Gastrocnemius medialis (tissue), 4 donors: ENCODE data around the gene ACOD1. TPM values are rescaled to one million over a fixed set of nuclear protein-coding genes. Genes with fewer than 3 reads are reported as not detected.
"Not testable (repeated sequence)": the region's sequence is repeated elsewhere in the genome, so short reads cannot be mapped to it uniquely, and the experiment has no call there.

Experiments
- ATAC-seq, 2 donors: fragments of 150-250 bp; one replicate each; pipeline ENCODE4 v1.9.1; 2016
- DNase-seq, 2 donors: peaks; one replicate each; pipeline ENCODE4 v3.0.0-alpha.2; 2019
- H3K27ac ChIP-seq, 4 donors: fragments of 200-600 bp; sonication (generic); 1 replicate in 1 of 4; 2 replicates in 3 of 4; pipeline ENCODE4 v1.5.1; 2016 to 2018; ENCODE audit warnings: mild to moderate bottlenecking in 2 of 4, moderate library complexity in 1 of 4
- H3K27me3 ChIP-seq, 3 donors: fragments of 200-600 bp; sonication (generic) in 2 of 3; 1 replicate in 1 of 3; 2 replicates in 2 of 3; pipeline versions ENCODE4 v1.5.1 to v1.6.0; 2016 to 2019; ENCODE audit warnings: mild to moderate bottlenecking in 1 of 3, moderate library complexity in 1 of 3
- H3K36me3 ChIP-seq, 2 donors: fragments of 200-600 bp; sonication (generic) in 1 of 2; one replicate each; pipeline ENCODE4 v1.5.1; 2017 to 2018
- H3K4me1 ChIP-seq, 2 donors: fragments of 200-600 bp; sonication (generic) in 1 of 2; one replicate each; pipeline ENCODE4 v1.5.1; 2016 to 2017; ENCODE audit warnings: mild to moderate bottlenecking in 2 of 2
- H3K4me3 ChIP-seq, 4 donors: fragments of 200-600 bp; sonication (generic) in 3 of 4; 1 replicate in 1 of 4; 2 replicates in 3 of 4; pipeline ENCODE4 v1.5.1; 2016 to 2019; ENCODE audit warnings: mild to moderate bottlenecking in 2 of 4
- H3K9me3 ChIP-seq, 3 donors: fragments of 200-600 bp; sonication (generic) in 2 of 3; 1 replicate in 1 of 3; 2 replicates in 2 of 3; pipeline ENCODE4 v1.5.1; 2016 to 2019
- POLR2A ChIP-seq, 2 donors: fragments of 450-650 bp; IDR thresholded peaks; one replicate each; pipeline ENCODE4 v1.6.1; 2017; ENCODE audit warnings: antibody characterized with exemption in 2 of 2, mild to moderate bottlenecking in 2 of 2, moderate library complexity in 2 of 2
- in situ Hi-C, 4 donors: fragments of 200-750 bp; cut with MboI; loops; one replicate each; pipeline versions ENCODE4 v1.15.0 to v1.8.0; 2017; ENCODE audit warnings: low sequenced_read_pairs in 4 of 4
- intact Hi-C: fragments of 100-400 bp; cut with DNase I; formaldehyde crosslinking; loops from one replicate; pipeline ENCODE4 v1.15.1; 2023; ENCODE audit warnings: low total_unique reads
- total RNA-seq, 4 donors: library from RNA; depleted of rRNA; stranded (reverse); fragments of >200 nt; gene quantifications; one replicate each; pipeline versions ENCODE4 v1.1.0 to v1.2.3, GENCODE V29; 2016
- TF ChIP-seq, protein P1 (sequence below), 5 experiments: fragments of 450-650 bp in 3 of 5; fragments of 200-600 bp in 2 of 5; sonication (generic) in 2 of 5; IDR thresholded peaks in 4 of 5; conservative IDR thresholded peaks in 1 of 5; 1 replicate in 4 of 5; 2 replicates in 1 of 5; pipeline ENCODE4 v1.5.1; 2016 to 2019; ENCODE audit warnings: antibody characterized with exemption in 5 of 5, mild to moderate bottlenecking in 3 of 5, moderate library complexity in 3 of 5

Gene ACOD1
- not detected for total RNA-seq

GRCh38 chr13:76948149-76948548 lies at the start of gene ACOD1:
ACOD1 (plus strand) TSS chr13:76948511; CDS start chr13:76948559, 48 bp downstream.
- in situ Hi-C loops (no loop called here), intact Hi-C loops (no loop called here)
- Histone ChIP-seq H3K27ac (no peak within 1 kb of the TSS), H3K4me3 (no peak within 1 kb of the TSS), H3K9me3 (no peaks in the 10 kb centered on the region), H3K36me3 (no peaks in the 10 kb centered on the region), H3K4me1 (no peaks in the 10 kb centered on the region), H3K27me3 (no peaks in the 10 kb centered on the region)
- ATAC-seq (no peak), DNase-seq (no peak)
- TF ChIP-seq POLR2A (IDR thresholded peaks at IDR 0.05): no peak
- TF ChIP-seq, protein P1, sequence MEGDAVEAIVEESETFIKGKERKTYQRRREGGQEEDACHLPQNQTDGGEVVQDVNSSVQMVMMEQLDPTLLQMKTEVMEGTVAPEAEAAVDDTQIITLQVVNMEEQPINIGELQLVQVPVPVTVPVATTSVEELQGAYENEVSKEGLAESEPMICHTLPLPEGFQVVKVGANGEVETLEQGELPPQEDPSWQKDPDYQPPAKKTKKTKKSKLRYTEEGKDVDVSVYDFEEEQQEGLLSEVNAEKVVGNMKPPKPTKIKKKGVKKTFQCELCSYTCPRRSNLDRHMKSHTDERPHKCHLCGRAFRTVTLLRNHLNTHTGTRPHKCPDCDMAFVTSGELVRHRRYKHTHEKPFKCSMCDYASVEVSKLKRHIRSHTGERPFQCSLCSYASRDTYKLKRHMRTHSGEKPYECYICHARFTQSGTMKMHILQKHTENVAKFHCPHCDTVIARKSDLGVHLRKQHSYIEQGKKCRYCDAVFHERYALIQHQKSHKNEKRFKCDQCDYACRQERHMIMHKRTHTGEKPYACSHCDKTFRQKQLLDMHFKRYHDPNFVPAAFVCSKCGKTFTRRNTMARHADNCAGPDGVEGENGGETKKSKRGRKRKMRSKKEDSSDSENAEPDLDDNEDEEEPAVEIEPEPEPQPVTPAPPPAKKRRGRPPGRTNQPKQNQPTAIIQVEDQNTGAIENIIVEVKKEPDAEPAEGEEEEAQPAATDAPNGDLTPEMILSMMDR (IDR thresholded peaks at IDR 0.05 in 4 of 5, conservative IDR thresholded peaks at IDR 0.05 in 1 of 5): no peak

DNA sequence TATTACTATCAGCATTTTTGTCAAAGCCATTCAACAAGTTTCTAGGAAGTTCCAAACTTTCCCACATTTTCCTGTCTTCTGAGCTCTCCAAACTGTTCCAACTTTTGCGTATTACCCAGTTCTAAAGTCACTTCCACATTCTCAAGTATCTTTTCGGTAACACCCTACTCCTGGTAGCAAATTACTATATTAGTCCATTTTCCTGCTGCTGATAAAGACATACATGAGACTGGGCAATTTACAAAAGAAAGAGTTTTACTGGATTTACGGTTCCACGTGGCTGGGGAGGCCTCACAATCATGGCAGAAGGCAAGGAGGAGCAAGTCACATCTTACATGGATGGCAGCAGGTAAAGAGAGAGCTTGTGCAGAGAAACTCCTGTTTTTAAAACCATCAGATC lies 49.2 kb upstream of the ACOD1 start:
- H3K36me3 ChIP-seq, H3K27ac ChIP-seq, in situ Hi-C loops, H3K9me3 ChIP-seq, H3K27me3 ChIP-seq, DNase-seq, ATAC-seq, H3K4me1 ChIP-seq, H3K4me3 ChIP-seq: not testable (repeated sequence)
- intact Hi-C loops: loop anchor here (10.0 kb wide), 1 partner anchor 614 kb away; no protein-coding TSS in a partner anchor

GRCh38 chr13:76903544-76904162 lies 44.7 kb upstream of the ACOD1 start:
- in situ Hi-C loops: loop anchor here (5.0 to 25.0 kb wide), 6 partner anchors 239 to 1216 kb away; no protein-coding TSS in a partner anchor

GRCh38 chr13:76904507-76904906 lies 43.8 kb upstream of the ACOD1 start:
- DNase-seq: no peak
- H3K36me3 ChIP-seq: no peaks in the 10 kb centered on the region
- H3K4me3 ChIP-seq: no peak overlapping the region
- TF ChIP-seq, protein P1 (IDR thresholded peaks at IDR 0.05 in 4 of 5, conservative IDR thresholded peaks at IDR 0.05 in 1 of 5): no peak
- TF ChIP-seq POLR2A (IDR thresholded peaks at IDR 0.05): no peak
- H3K27me3 ChIP-seq: no peaks in the 10 kb centered on the region
- no peaks in the 10 kb centered on the region for H3K4me1 ChIP-seq
- H3K9me3 ChIP-seq: no peaks in the 10 kb centered on the region
- no peak for ATAC-seq
- no peak overlapping the region for H3K27ac ChIP-seq
- in situ Hi-C loops (loop anchor here (5.0 to 25.0 kb wide), 6 partner anchors 240 to 1217 kb away; no protein-coding TSS in a partner anchor), intact Hi-C loops (loop anchor here (5.0 to 10.0 kb wide), 2 partner anchors 432 to 1210 kb away; no protein-coding TSS in a partner anchor)

More at GRCh38 chr13:76903544-76904162, 44.7 kb upstream of the ACOD1 start:
- H3K9me3 ChIP-seq: no peaks in the 10 kb centered on the region
- peak in 1 of 2 donors; percentile 43 for DNase-seq
- intact Hi-C loops: loop anchor here (2.0 to 10.0 kb wide), 3 partner anchors 431 to 1209 kb away; no protein-coding TSS in a partner anchor
- H3K36me3 ChIP-seq: no peaks in the 10 kb centered on the region
- no peak overlapping the region for H3K4me3 ChIP-seq
- peak; percentile 83 to 84 for ATAC-seq
- H3K4me1 ChIP-seq: no peaks in the 10 kb centered on the region
- no peak for TF ChIP-seq POLR2A (IDR thresholded peaks at IDR 0.05)
- TF ChIP-seq, protein P1 (IDR thresholded peaks at IDR 0.05 in 4 of 5, conservative IDR thresholded peaks at IDR 0.05 in 1 of 5): peak; percentile 78 to 96 (median 85)
- no peak overlapping the region for H3K27ac ChIP-seq
- H3K27me3 ChIP-seq: no peaks in the 10 kb centered on the region

DNA sequence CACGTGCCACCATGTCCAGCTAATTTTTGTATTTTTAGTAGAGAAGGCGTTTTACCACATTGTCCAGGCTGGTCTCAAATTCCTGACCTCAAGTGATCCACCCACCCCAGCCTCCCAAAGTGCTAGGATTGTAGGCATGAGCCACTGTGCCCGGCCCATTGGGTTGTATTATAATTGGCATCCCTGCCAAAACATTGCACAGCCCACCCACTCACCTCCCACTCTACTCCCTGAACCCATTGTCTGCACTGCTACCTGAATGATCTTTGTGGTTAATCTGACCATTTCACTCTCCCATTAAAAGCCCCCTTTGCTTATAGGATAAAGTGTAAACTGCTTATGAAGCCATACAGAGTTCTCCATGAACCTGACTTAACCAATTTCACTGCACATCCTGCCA lies 35.8 kb upstream of the ACOD1 start:
- TF ChIP-seq, protein P1 (IDR thresholded peaks at IDR 0.05 in 4 of 5, conservative IDR thresholded peaks at IDR 0.05 in 1 of 5): no peak
- DNase-seq: no peak
- Histone ChIP-seq H3K9me3 (no peaks in the 10 kb centered on the region), H3K27me3 (no peaks in the 10 kb centered on the region), H3K4me1 (no peaks in the 10 kb centered on the region), H3K36me3 (no peaks in the 10 kb centered on the region), H3K27ac (no peak overlapping the region), H3K4me3 (no peak overlapping the region)
- in situ Hi-C loops: loop anchor here in 3 of 4 donors (25.0 kb wide), 2 partner anchors 450 to 1225 kb away; no protein-coding TSS in a partner anchor
- intact Hi-C loops: no loop called here
- no peak for ATAC-seq
